ENCODE data around the gene CMTM5.

CMTM5 gene, protein sequence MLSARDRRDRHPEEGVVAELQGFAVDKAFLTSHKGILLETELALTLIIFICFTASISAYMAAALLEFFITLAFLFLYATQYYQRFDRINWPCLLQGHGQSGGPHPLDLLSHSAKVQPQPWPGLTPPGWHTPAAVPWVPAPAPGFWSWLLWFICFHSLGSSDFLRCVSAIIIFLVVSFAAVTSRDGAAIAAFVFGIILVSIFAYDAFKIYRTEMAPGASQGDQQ

GRCh38 chr14:23376482-23377197, at the start of gene CMTM5:
TSS of gene CMTM5 (plus strand) at chr14:23377046. CDS start at chr14:23377252, 206 bp downstream.
- no peak for DNase-seq (ENCODE audit: low spot score)

GRCh38 chr14:23327947-23328744, 48.7 kb upstream of the CMTM5 start:
- DNase-seq (ENCODE audit: low spot score) = peak; percentile 74

- DNase-seq (ENCODE audit: low spot score) = no peak
Observed at GRCh38 chr14:23335623-23336022, 41.2 kb upstream of the CMTM5 start.

DNA sequence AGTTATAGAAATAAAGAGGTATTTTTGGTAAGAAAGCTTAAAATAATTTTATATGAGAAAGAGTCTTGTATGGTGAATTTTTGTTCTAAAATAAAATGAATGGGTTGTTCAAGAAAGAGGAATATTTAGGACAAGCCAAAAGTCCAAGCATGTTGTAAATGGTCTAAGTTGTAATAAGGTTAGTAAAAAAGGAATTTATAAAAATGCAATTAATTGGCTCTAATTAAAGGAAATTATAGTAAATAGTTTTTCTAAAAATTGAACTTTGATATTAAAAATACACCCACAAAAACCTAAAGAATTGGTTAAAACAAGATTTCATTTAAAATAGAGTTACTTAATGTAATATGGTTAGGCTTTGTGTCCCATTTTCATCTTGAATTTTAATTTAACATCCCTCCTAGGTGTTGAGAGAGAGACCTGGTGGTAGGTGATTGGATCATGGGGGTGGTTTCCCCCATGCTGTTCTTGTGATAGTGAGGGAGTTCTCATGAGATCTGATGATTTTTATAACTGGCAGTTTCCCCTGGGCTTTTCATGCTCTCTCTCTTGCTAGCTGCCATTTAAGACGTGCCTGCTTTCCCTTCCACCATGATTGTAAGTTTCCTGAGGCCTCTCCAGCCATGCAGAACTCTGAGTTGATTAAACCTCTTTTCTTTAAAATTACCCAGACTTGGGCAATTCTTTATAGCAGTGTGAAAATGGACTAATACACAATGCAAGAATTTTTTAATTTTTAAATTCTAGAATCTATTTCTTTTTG, 37.2 kb upstream of the CMTM5 start:
- DNase-seq (ENCODE audit: low spot score) = no peak

DNA sequence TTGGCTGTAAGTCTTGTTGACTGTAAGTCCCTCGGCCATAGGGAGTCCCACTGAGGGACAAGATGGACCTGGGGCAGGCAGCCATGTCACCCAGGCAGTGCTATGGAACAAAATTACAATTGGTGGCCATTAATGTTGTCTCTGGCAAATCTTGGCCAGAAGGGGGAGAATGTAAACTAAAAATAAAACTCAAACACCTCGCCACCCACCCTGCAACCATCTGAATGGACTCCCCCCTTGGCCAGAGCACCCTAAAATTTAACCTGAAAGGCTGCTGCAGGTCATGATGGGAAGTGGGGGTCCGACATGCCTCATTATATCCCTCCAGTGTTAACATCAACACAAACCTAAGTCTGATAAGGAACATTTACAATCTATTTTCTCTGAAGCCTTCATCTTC, 32.4 kb upstream of the CMTM5 start:
- DNase-seq (ENCODE audit: low spot score) = no peak

GRCh38 chr14:23345987-23346692, 30.7 kb upstream of the CMTM5 start:
- DNase-seq (ENCODE audit: low spot score) = no peak

DNA sequence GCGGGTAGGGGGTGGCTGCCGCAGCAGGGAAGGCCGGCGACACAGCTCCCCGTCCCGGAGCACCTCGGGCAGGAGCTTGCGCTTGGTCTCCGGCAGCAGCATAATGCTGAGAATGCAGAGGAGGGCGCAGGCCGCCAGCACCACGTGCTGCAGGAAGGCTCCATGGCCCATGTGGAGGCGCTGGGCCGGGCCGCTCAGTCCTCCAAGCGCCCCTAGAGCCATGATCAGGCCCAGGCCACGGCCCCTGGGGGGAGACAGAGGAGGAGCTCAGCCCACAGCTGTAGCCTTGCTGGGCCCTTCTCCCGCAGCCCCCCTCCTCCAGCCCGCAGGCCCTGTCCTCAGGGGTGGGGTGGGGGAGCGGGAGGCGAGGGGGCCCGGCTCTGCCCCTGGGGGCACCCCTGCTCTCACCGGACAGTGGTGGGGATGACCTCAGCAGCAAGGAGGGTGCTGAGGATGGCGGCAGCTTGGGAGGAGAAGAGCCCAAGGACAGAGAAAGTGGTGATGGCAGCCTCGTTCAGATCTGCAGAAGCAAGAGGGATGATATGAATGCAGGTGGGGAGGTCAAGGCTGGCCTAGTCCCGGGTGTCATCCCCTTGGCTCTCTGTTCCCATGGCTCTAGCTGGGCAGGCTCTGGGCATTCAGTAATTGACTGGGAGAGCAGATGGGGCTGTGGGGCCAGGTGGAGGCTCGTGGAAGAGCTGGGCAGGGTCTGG, 30.0 kb upstream of the CMTM5 start:
- DNase-seq (ENCODE audit: low spot score) = no peak

DNA sequence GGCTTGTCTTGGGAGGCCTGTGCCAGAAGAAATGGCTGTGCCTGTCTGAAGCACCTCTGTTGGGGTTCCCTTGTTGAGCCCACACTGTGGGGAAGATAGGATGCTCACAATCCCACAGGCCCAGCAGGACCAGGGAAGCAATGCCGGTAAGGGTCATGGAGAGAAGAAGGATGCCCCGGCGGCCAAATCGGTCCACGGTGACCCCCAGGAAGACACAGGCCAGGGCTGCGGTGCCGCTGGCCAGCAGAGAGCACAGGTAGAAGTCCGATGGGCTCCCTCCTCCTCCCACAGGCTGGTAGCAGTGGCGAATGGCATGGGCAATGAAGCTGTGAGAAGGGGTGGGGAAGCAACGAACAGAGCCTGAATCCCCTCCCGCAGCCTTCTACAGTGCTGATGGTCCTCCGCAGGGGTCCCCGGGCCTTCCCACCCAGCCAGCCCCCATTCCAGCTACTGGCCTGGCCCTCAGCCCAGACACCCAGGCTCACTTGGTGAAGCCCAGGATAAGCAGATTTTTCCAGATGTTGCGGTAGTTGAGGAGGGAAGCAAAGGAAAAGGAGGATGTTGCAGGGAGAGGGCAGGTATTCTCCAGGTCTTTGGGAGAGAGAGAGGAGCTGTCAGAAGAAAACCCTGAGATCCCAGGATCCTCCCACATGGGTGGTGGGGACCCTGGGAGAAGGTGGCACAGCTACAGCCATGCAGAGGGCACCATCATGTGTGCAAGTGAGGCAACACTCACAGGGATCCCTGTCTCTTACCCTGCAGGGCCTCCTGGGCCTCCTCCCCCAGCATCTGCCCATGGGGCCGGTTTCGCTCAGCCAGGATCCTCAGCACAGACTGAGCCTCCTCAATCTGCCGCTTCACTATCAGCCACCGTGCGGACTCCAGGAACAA, 29.2 kb upstream of the CMTM5 start:
- no peak for DNase-seq (ENCODE audit: low spot score)

- no peak for DNase-seq (ENCODE audit: low spot score)
Observed at GRCh38 chr14:23348297-23348655, 28.6 kb upstream of the CMTM5 start.

GRCh38 chr14:23349156-23349845, 27.5 kb upstream of the CMTM5 start:
- DNase-seq (ENCODE audit: low spot score) = no peak

DNA sequence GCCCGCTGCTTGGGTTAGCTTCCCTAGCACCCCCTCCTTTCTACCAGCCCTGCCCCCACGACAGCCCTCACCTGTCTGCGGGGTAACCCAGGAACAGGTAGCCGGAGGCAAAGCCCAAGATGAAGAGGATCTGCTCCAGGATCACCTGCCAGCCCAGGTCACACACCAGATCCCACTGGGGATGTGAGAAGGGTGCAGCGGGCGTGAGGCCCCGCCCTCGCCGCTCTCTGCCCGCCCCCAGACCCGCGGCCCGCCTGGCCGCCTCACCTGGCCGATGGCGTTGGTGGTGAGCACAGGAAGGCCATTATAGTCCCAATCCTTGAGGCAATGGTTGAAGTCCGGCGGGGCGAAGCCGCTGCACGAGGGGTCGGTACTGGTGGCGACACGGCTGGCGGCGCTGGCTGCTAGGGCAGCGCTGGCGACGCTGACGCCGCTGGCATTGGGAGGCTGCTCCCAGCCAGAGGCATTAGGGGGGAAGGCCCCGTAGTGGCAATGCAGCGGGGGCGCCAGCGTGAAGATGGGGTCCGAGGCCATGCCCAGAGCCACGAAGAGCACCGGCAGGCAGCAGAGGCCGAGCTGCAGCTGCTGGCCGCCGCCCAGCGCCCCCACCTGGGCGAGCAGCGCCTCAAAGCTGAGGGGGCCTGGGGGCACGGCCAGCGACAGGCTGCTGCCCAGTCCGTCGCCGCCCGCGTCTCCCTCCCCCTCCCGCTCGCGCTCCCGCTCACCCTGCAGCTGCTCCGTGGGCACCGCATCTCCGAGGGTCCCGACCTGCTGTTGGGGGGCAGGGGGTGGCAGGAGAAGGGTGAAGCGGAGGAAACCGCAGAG, 25.0 kb upstream of the CMTM5 start:
- no peak for DNase-seq (ENCODE audit: low spot score)

DNA sequence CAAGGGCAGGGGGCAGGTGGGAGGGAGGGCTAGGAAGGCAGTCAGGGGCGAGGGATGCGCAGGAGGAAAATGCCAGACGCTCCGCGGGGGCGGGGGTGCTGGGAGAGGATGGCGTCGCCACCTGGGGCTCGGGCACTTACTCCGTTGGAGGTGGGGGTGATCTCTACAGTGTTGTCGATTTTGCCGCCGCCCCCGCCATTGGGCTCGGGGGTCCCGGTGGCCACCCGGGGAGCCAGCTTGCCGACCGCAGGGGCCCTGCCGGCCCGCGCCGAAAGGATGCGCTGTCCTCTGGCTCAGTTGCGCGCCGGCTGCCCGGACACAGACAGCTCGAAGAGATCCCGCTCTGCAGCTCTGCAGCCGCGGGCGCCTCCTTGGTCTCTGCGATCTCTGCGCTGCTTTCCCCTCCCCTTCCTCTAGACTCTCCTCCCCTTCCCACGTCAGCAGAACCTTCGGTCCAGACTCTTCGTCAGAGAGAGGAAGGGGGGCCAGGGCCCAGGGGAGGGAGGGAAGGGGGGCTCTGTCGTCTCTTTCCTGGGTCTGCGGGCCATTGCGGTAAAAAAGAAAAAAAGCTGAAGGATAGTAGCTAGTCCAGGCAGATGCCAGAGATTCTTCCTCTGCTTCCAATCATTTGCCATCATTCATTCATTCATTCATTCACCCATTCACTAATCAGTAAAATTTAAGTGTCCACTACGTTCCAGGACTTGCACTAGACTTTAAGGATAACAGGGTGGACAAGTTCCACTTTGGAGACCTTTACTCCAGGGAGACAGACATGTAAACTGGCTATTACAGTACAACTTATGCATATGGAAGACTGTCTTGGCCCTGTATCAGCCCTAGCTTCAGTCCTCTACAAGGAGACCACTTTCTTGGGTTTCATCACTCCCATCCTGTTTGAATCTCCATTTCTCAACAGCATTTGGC, 24.1 kb upstream of the CMTM5 start, which contains the start of gene SLC22A17:
Gene SLC22A17, minus strand, starts transcription at position 382 of the 927 bp plus-strand sequence.
- DNase-seq (ENCODE audit: low spot score) = no peak

DNA sequence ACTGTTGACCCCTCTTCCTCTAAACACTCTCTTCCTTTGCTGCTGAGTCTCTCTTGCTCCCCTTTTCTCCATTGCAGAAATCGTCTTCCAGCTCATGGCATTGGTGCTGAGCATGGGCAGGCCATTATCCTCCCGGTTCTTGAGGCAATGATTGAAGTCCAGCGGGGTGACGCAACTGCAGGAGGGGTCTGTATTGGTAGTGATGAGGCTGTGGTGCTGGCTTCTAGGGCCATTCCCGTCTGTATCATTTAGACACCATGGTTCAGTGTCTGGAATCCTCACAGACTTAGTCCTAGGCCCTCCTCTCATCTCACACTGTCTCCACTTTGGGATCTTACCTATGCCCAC, 23.4 kb upstream of the CMTM5 start:
- no peak for DNase-seq (ENCODE audit: low spot score)

DNA sequence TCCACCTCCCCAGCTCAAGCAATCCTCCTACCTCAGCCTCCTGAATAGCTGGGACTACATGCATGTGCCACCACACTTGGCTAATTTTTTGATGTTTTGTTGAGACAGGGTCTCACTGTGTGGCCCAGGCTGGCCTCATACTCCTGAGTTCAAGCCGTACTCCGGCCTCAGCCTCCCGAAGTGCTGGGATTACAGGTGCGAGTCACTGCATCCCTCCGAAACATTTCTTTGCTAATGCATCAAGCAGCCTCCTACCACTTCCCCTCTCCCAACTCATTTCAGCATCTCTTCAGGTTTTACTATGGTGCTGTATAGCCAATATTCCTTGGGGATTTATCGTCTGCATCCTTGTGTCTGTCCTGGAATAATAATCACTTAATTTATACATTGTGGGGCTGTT, 21.9 kb upstream of the CMTM5 start:
- DNase-seq (ENCODE audit: low spot score) = no peak

GRCh38 chr14:23355871-23356435, 20.9 kb upstream of the CMTM5 start:
- DNase-seq (ENCODE audit: low spot score) = no peak

GRCh38 chr14:23356662-23357061, 20.2 kb upstream of the CMTM5 start:
- DNase-seq (ENCODE audit: low spot score) = no peak

- no peak for DNase-seq (ENCODE audit: low spot score)
Observed at GRCh38 chr14:23357261-23357660, 19.6 kb upstream of the CMTM5 start.
